GM19035 (cell line): ENCODE data around the gene NELFCD.
A peak's percentile ranks its signal among the peaks of the same experiment; 100 is the strongest.
"Not testable (repeated sequence)": the region's sequence is repeated elsewhere in the genome, so short reads cannot be mapped to it uniquely, and the experiment has no call there.

Experiments used
- ATAC-seq: cut with Tn5 transposase; IDR thresholded peaks from one replicate; pipeline ENCODE4 v1.9.1; 2021; ENCODE audit not compliant: unreplicated experiment

NELFCD gene

DNA sequence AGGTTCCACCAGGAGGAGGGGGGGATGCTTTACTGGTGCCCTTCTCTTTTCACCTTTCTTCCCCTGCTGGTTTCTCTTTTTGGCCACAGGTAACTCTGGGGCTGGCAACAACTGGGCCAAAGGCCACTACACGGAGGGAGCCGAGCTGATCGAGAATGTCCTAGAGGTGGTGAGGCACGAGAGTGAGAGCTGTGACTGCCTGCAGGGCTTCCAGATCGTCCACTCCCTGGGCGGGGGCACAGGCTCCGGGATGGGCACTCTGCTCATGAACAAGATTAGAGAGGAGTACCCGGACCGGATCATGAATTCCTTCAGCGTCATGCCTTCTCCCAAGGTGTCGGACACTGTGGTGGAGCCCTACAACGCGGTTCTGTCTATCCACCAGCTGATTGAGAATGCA, 42.6 kb downstream of the NELFCD start:
- no peak for ATAC-seq

DNA sequence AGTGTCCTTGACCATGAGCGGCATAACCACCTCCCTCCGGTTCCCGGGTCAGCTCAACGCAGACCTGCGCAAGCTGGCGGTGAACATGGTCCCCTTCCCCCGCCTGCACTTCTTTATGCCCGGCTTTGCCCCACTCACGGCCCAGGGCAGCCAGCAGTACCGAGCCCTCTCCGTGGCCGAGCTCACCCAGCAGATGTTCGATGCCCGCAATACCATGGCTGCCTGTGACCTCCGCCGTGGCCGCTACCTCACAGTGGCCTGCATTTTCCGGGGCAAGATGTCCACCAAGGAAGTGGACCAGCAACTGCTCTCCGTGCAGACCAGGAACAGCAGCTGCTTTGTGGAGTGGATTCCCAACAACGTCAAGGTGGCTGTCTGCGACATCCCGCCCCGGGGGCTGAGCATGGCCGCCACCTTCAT, 43.1 kb downstream of the NELFCD start:
- ATAC-seq = no peak

DNA sequence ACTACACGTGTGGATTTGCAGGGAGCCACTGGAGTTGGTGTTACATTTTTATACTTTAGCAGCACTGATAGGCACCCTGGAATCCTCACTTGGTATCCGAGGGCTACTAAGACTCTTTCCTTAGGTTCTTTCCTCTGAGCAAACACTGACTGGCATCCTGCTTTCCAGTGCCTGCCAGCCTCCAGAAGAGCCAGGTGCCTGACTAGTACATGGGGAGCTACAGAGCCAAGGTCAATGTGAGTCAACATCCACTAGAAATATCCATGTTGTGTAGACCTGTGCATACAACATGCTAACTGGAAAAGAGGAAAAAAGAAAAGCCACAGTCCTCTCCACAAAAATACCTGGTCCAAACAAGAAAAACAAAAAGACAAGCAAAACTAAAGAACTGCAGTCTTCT, 44.0 kb downstream of the NELFCD start:
- ATAC-seq = no peak

DNA sequence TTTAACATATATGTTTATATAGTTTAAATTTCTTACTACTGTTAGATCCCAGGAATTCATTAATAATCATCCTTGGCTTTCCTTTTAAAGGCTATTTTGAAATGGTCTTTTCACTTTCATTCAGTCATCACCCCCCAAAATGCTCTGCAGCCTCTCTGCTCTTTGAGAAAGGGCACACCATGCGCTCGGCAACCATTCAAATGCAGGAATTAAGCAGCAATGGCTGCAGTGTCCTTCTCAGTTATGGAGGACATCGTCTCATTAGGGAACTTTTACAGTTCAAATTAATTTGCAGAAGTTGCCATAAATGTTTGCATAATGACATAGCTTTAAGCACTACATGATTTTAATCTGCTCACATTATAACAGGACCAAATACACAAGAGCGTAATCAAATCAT, 44.5 kb downstream of the NELFCD start:
- ATAC-seq = no peak

DNA sequence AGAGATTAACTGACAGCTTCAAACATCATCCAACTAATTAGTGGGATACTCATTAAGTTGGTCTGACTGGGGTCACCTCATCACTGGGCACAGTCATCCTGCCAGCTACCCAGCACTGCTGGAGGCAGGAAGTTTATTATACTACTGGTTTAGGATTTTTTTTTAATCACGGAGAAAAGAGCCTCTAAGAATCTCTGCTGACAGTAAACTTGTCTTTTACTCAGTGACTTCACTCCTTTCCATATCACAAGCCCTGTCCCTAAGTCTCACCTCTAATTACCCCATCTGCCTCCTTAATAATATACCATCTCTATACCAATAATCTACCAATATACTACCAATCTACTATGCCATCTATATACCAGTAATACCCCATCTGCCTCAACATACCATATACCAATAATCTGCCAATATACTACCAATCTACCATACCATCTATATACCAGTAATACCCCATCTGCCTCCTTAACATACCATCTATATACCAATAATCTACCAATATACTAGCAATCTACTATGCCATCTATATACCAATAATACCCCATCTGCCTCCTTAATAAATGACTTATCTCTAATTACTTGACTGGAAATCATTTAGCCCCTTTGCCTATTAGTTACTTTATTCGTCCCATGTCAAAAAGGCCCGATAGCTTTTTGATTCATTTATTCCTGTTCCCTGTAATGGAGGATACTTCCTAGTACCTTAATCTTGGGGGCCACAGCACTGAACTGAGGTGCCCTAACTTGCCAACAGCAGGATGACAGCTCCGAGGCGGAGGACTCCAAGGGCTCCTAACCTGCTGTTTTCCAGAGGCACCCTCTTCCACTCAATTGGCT, 46.1 kb downstream of the NELFCD start:
- ATAC-seq = no peak

DNA sequence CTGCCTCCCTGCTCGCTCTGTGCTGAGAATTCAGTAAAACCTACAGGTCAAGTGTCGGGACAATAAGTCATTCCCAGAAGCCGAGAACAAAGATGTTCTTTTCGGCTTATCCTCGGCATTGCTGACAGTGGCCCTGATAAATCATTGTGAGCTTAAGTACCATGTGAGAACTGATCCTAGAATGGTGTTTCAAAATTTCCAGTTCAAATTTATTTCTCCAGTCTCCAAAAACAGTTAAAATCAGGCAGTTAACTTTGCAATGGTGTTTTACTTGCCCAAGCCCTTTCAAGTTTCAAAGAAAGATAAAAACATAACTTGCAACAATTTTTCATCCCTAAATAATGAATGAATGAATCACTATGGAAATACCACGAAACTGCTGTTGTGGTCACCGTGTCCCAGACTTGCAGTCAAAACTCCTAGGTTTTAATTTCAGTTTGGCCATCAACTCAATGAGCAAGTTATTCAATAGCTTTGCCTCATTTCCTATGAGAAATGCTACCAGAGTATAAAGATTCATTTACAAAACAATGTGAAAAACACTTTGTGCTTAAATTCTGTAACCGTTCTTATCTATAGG, 46.8 kb downstream of the NELFCD start:
- ATAC-seq = no peak

DNA sequence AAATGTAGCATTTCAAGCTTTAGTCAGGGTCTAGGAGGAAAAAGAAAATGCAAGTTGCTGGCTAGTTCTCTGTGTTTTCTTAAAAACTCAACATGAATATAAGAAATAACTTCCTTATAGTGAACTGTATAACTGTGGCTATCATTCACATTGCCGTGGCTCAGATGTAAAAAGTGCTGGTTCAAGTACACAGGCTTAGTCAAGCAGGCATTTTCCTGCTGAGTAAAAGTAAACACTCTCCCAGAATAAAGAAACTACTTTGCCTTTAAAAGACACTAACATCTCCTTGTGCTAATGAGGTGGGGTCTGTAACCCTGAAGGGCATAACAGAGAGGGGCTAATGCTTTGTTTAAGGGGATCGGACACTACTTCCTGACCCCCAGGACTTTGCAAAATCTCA, 47.8 kb downstream of the NELFCD start:
- ATAC-seq = no peak

DNA sequence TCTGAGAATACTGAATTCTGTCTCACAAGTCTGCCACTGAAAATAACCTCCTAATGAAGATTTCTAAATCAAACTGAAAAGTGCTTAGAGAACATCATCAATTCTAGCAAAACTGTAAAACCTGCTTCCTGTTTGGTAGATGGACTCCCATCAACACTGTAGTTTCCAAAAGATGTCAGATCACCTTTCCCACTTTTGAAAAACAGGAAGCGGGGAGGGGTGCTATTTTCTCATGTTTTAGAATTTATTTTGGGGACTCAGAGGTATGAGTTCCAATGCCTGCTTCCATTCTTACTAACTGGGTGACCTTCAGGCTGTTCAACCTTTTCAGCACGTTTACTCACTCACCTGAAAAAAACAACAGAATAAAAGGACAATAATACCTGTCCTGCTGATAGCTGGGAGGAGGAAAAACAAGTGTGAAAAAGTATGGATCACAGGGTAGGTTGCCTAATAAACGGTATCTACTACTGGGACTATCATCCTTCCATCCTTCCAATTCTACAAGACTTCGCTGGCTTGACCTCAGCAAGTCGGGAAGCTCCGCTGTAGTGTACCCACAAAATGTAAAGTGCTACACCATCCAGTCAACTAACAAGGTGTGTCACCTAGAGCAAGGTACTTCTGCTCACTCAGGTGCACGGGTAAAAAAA, 50.0 kb downstream of the NELFCD start:
- no peak for ATAC-seq

DNA sequence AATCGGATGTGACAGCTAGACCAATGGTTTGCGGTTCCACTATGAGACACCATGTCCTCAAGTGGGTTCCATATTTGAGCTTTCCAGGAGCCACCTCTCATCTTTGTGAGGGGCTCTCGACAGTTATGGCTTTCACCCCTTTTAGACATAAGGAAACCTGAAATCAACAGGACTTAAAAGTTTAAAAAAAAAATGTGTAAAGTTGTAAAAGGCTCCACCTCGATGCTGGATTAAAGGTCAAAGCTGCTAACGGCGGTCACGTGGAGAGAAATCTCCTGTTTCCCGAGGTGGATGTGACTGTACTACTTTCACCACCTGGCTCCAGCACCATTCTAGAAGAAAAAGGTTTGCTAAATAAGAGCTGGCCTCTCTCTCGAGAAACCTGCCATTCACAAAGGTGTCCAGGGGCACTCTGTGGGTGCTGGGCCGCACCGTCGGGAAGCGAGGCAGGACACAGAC, 50.5 kb downstream of the NELFCD start:
- no peak for ATAC-seq

DNA sequence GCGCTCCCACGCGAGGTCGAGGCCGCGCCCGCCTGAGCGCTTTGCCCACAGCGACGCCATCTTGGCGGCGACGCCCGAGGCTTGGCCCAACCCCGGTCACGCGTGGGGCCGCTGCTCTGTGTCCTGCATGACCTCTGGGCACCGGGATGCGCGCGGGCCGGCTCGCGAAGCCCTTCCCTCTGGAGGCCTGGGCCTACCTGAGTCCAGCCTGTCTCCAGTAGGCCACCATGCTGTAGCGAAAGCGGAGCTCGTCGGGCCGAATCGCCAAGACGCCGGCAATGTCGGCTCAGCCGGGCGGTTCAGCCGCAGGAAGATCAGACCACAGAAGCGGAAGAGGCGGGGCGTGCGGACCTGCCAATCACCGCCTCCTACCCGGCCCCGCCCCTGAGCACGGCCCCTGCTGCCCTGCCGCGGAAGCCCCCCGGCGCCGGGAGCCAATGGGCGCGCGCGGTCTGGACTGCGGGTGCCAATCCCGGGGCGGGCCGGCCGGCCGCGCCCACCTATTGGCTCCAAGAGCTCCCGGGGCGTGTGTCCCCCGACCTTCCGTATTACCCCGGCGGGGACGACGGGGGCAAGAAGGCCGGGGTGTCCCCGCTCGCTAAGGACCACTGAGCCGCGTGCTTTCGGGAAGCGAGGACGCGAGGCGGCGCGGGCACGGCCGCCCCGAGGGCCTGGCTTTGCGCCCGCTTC, 51.1 kb downstream of the NELFCD start, which contains the start of gene ATP5F1E:
Gene ATP5F1E, minus strand, starts transcription at position 313 of the 690 bp plus-strand sequence. Its CDS starts 84 bp downstream, at position 229.
- ATAC-seq = peak; percentile 92

DNA sequence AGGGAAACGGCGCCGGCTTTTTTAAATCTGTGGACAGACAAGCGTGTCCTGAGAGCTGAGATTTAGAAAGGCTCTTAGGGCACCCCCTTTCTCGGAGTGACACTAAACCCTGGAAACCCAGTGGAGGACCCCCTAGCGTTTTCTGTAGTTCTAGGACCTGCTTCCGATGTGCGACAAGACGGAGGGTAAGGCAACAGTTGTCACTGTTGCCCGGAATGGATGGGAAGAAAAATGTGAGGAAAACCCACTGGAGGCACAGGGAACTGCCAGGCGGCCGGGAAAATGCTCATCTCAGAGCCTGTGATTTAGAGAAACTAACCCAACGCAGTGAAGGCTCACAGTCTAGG, 51.6 kb downstream of the NELFCD start:
- no peak for ATAC-seq

DNA sequence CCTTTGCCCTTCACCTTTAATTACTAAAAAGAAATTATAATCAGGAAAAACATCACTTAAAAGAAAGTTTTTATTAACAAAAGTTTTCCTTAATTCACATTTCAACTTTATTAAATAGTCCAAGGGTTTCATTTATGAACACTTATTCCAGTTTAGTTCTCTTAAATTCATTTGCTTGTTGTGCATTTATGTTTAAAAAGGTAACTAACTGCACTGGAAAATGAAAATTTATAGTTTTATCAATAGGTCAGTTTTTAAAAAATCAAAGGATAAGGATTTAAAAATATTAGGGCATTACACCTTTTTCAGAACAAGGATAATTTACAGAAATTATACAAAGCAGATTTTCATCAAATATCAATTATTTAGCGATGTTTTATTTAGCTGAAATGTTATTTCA, 52.0 kb downstream of the NELFCD start:
- no peak for ATAC-seq

DNA sequence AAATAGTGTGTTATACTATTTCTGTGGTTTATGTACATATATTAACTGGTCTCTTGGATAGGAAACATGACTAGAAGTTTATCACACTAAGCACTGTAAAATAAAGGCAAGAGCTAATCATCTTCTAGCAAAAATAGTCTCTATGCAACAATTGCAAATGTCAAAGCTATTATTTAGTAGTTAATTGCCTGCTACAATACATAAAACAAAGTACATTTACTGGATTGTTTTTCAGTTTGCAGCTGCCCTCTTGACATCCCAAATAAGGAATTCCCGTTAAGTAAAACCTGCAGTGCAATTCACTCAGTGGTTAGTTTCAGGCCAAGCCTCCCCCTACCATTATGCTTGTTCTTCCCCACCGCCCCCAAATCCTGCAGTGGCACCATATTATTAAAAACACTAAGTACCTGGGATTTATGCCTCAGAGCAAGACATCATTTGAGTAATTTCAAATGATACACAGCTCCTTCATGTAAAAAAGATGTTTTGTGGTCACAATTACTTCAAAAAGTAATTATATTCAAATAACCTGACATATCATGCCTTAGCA, 52.6 kb downstream of the NELFCD start:
- no peak for ATAC-seq

DNA sequence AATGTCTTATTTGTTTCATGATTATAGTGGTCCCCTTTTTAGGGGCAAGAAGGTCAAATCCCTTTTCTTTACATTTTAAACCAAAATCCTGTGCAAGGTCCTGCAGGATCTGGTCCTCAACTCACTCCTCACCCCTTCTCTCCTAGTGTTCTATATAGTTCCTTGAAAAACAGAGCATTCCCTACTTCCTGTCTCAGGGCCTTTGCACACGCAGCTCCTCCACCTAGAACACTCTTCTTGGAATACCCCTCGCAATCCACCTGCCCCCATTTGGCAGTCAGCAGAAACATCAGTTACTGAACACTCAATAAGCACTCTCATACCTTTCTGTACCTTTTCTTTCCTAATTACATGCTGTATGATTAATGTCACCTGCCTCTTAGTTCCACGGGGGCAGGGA, 54.3 kb downstream of the NELFCD start:
- ATAC-seq = no peak

DNA sequence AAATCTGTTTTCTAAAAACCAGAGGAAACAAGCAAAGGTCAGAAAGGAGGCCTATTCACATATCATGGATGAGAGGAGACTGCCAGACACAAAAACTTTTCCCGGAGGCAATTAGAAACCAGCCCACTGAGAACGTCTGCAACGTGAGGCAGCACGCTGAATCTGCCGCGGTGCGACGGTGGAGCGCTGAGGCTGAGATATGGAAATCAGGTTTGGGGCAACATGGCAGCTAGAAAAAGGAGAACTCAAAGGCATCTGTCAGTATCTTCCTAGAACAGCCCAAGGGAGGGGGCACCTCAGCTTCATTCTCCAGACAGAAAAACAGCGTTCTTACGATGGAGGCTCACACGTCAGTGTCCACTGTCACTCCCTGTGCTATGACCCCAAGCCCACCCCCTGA, 56.3 kb downstream of the NELFCD start:
- ATAC-seq = no peak

DNA sequence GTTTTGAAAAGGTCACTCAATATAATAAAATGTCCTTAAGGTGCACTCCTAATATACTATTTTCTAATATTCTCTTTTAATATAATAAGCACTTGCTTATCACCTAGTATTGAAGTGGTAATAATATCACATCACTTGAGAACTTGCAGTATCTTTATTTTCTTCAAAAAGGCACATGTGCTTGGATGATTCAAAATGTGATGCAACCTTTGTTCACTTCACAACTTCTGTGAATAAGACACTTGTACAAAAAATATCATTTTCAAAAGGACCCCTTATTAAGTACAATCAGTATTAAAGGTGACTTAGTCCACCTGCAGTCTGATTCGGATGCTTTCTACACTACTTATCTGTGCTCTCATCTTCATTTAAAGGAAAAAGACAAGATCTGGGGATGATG, 58.2 kb downstream of the NELFCD start:
- no peak for ATAC-seq

DNA sequence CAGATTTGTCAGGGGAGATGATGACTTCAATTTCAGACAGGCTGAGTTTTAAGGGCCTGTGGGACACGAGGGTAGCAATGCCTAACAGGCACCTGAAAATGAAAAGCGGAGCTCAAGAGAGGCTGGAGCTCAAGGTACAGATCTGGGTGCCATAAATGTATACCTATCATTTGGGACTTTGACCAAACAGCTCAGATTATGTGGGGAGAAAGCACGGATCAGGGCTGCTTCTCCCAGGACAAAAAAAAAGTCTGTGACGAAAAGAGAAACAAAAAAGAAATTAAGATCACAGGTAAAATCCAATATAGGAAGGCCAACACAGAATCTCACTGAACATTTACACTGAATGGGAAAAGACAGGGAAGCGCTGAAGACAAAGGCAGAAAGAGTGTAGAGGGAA, 59.6 kb downstream of the NELFCD start:
- no peak for ATAC-seq

DNA sequence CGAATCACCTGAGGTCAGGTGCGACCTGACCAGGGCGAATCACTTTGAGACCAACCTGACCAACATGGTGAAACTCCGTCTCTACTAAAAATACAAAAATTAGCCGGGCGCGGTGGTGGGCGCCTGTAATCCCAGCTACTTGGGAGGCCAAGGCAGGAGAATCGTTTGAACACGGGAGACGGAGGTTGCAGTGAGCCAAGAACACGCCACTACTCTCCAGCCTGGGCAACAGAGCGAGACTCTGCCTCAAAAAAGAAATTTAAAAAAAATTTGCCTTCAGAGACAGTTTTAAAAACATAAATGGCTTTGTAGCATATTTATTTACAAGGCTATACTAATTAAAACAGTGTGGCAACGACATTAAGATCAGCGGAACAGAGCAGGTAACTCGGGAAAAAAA, 60.4 kb downstream of the NELFCD start:
- not testable (repeated sequence) for ATAC-seq

DNA sequence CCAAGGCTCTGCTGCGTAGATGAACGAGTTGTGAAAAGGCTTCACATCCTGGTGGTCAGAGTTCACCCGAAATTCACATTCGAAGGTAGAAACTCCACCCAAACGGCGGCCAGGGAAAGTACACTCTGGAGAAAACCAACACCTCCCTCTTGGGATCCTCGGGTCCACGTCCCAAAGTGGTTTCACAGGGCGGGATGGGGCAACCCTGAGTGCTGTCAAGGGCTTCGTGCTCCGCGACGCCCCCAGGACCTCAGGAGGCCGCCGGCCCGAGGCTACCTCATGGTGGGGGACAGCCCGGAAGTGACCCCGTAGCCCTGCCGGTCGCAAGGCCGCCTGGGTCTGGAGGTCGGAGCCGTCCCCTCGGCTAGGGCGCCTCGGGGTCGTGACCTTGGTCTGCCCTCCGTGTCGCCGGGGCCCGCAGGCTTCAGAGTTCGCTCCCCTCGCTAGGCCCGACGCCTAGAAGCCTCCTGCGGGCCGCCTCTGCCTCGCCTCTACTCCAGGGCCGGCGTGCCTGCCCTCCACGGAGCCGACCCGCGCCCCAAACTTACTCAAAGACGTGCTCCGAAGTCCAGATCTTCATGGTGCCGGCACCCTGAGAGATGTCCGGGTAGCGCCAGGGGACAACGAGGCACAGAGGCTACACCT, 61.2 kb downstream of the NELFCD start, which contains the start of gene PRELID3B:
Gene PRELID3B, minus strand, starts transcription at position 636 of the 645 bp plus-strand sequence. Its CDS starts 56 bp downstream, at position 580.
- ATAC-seq = peak; percentile 30

DNA sequence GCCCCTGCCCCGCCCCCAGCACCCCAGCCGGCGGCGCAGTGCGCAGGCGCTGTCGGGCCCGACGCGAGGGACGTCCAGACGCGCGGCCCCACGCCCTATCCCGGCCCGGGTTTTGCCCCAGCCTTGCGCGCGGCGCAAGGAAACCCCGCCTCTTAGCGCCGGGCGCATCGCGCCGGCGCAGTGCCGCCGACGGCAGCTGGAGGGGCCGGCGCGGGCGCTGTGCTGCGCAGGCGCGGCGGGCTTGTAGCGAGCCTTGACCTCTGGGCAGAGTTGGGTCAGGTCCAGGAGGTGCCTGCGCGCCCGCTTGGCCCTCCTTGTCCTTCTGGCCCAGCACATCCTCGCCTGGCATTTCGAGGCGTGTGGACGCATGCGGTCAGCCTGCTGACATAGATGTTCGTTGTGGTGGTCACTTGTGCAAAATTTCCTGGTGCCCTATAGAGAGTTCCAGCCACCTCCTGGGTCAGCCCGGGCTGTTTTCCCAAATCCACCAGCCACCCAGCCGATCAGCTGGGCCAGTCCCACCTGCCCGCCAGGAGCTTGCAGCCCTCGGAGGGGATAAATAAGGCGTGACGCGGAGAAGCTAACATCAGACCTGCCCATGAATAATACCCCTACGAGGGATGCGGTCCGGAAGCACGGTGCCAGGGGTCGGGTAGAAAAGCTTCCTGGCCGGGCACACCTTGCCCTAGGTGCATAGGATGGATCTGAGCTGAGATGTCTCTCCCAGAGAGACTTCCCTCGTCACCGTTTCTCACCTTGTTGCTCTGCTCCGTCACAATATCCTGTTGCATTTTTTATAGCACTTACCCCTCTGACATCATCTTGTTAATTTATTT, 62.0 kb downstream of the NELFCD start:
- ATAC-seq = peak; percentile 92
